Neural progenitor cell (in vitro differentiated cells): ENCODE results near the gene SUSD2.

Source experiments
- EZH2 ChIP-seq: fragments of 200-600 bp; sonication (generic); IDR thresholded peaks from 2 replicates; pipeline ENCODE4 v1.6.1; 2017; ENCODE audit warnings: antibody characterized with exemption, mild to moderate bottlenecking, moderate library complexity
- TF ChIP-seq, protein P1 (sequence below): fragments of 200-600 bp; sonication (generic); IDR thresholded peaks from 2 replicates; pipeline ENCODE4 v1.5.1; 2017; ENCODE audit warnings: antibody characterized with exemption, mild to moderate bottlenecking

DNA sequence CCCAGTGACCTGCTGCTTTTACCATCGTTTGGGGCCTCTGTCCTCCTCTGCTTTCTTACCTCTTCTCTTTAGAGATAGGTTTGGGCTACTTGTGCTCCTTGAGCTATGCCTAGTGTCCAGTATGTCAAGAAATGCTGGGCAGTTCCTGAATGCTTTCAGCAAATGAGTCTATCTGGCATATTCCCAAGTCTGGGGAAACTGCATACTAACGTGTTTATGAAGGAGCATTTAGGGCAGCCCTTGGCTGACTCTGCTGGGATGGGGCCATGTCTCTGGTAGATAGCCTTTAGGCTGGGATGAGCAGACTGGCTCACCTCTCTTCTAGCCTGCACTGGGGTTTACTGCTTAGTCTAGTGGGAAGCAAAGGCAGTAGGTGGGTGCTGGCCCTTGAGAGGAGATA is 43.7 kb upstream of the SUSD2 start:
- TF ChIP-seq, protein P1, sequence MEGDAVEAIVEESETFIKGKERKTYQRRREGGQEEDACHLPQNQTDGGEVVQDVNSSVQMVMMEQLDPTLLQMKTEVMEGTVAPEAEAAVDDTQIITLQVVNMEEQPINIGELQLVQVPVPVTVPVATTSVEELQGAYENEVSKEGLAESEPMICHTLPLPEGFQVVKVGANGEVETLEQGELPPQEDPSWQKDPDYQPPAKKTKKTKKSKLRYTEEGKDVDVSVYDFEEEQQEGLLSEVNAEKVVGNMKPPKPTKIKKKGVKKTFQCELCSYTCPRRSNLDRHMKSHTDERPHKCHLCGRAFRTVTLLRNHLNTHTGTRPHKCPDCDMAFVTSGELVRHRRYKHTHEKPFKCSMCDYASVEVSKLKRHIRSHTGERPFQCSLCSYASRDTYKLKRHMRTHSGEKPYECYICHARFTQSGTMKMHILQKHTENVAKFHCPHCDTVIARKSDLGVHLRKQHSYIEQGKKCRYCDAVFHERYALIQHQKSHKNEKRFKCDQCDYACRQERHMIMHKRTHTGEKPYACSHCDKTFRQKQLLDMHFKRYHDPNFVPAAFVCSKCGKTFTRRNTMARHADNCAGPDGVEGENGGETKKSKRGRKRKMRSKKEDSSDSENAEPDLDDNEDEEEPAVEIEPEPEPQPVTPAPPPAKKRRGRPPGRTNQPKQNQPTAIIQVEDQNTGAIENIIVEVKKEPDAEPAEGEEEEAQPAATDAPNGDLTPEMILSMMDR = no peak
- no peak for TF ChIP-seq EZH2
